Measurements from ENCODE around the gene BHLHE40.

Gene BHLHE40

DNA sequence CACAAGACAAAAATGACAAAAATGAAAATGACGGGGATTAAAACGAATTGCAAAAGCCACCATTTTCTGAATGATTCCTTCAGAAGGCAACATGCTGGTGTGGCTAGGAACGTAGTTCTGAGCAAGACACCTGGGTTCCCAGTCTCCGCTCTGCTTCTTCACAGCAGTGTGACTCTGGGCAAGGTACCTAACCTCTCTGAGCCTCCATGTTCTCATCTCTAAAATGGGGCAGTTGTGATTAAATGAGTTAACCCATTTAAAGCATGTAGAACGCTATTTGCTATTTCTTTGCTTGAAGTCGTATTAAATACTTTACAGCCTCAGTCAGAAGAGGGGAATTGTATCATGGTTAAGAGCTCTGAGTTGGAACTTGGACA is 23.6 kb downstream of the BHLHE40 start:
- no peak for DNase-seq

DNA sequence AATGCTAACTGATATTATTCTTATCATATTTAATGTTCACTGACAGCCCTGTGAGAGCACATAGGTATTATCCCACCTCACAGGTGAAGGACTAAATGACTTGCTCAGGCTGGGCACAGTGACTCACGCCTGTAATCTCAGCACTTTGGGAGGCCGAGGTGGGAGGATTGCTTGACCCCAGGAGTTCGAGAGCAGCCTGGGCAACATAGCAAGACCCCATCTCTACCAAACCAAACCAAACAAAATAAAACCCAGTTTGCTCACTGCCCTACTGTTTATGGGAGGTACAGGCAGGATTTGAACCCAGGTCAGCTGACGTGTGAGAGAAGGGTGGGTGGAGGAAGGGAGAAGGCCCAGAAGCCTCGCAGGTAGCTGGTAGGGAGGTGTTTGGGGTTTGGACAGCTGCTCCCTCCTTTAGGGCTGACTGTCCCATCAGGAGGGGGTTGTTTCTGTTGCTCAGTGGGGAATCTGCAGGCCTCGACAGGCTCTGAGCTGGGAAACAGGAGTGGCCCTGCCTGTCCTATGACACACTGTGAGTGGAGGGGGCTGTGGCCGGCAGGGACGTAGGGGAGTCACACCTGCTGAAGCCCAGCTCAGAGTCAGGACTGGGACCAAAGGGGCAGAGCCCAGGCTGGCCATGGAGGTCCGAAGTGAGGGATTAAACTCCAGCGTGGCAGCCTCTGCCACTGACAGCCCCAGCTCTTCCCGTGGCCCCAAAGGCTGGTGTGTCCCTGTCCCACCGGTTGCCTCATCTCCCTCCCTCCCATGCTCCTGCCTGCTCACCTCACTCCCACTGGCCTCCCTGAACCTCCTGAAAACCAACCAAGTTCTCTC is 25.3 kb downstream of the BHLHE40 start:
- DNase-seq, result no peak

GRCh38 chr3:5005367-5005766 is 26.1 kb downstream of the BHLHE40 start:
- DNase-seq, result no peak

DNA sequence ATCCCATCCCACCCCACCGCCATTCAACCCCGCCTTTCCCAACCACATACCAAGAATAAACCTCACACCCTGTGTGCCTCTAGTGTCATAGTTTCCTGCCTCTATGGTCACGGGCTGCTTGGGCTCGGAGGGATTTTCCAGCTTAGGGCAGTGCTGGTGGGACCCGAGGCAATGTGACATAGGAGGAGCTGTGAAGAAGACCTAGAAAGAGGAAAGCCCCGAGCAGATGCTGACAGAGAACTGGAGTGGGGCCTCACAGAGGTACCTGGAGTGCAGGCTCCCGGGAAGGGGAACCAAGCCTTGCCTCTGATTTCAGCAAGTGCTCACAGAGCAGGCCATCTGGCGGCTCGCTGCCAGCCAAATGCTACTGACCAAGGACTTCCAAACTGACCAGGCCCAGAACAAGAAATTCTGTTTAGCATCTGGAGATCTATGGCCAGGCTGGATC is 27.5 kb downstream of the BHLHE40 start:
- peak; percentile 84 for DNase-seq

DNA sequence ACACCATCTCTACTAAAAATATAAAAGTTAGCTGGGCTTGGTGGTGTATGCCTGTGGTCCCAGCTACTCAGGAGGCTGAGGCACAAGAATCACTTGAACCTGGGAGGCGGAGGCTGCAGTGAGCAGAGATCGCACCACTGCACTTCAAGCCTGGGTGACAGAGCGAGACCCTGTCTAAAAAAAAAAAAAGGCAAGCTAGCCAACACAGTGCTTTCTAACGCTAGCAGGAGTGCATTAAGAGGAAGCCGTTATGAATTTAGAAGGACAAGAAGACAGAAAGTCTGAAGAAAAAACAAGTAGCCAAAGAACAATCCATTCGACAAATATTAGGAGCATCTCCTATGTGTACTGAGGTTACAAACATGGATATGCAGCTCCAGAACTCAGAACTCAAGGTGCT is 28.6 kb downstream of the BHLHE40 start:
- no peak for DNase-seq

GRCh38 chr3:5009506-5010109 is 30.4 kb downstream of the BHLHE40 start:
- no peak for DNase-seq

DNA sequence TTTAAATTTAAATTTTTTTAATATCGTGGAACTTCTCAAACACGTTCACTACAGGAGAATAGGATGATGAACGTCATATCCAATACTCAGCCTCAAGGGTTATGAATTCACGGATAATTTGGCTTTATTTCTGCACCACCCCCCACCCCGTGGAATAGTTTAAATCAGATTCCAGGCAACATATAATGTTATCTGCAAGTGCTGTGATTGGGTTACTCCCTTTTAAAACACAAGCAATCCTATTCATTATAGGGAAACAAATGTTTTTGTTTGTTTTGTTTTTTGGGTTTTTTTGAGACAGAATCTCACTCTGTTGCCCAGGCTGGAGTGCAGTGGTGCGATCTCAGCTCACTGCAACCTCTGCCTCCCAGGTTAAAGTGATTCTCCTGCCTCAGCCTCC is 30.9 kb downstream of the BHLHE40 start:
- DNase-seq, result no peak

GRCh38 chr3:5010706-5011554 is 31.7 kb downstream of the BHLHE40 start:
- no peak for DNase-seq

DNA sequence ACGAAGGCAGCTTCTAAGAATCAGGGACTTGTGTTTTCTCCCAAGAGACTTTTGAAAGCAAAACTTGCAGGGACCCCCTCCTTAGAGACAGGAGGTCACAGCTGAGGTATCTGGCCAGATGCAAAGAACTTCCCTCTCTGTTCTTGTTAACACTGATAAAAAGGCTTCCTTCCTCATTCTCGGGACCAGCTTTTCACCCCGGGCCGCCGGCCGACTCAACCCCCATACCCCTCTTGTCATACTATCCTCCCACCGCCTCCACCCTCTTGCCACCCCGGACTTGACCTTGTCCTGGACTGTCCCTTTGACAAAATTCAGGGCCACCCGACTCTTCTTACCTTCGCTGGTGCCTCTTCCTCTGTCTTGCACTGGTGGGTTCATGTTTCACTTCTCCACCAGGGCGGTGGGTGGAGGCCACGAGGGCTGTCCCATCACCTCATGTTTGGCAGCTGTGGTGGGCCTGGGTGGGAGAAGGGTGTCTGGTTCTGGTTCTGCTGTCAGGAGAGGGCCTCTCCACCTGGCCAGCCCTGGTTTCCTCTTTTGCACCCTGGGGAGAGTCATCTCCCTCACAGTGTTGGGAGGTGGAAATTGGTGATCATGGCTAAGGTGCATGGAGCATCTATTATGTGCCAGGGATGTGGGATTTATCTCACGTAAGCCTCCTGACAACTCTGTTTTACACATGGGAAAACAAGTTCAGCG is 32.5 kb downstream of the BHLHE40 start:
- no peak for DNase-seq

GRCh38 chr3:5012367-5012766 is 33.1 kb downstream of the BHLHE40 start:
- no peak for DNase-seq

DNA sequence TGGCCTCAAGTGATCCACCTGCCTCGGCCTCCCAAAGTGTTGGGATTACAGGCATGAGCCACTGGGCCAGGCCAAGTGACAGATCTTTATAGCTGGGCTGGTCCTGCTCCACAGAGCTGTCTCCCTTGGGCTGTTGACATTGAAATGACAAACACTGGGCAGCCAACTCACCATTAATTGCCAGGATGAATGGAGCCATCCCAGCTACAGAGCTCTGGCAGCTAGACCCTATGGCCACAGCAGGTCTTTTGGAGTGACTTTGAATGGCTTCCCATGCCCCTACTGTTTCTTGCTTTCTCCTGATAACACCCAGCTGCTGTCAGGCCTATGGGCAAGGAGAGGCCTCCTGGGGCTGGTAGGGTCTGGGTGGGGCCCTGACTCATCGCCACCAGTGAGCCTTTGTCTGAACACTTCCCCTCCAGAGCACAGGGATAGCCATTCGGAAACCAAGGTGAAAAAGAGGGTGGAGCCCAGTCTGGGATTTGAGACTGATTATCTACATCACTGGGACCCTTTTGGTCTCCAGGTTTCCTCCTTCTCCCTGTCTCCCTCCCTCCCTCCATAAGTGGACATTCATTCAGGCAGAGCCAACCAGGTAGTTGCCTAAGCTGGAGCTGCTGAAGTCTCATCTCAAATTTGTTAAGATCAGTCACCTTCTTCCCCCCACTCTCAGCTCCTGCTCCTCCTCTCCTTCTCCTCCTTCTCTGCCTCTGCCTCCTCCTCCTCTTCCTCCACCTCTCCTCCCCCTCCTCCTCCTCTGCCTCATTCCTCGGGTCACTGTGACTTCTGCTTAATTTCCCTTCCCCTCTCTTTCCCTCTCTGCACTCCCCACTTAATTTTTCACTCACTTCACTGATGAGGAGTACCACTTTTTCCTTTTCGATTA is 34.0 kb downstream of the BHLHE40 start:
- DNase-seq, result no peak

DNA sequence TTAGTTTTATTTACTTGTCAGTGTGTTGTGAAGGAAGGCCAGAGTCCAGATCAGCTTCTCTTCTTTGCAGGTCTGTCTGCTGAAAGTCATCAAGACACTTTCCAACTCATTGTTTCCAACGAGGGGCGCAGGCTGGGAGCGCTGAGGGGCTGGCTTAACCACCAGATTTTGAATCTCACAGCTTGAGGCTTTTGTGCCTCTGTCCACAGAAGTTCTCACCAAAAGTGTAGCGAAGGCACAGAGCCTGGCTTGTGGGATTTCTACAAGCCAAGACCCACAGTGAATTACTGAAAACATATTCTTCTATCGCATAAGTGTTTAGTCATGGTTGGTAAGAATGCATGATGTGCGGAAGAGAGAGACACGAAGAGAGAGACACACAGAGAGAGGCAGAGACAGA is 35.2 kb downstream of the BHLHE40 start:
- no peak for DNase-seq

GRCh38 chr3:5015056-5015455 is 35.8 kb downstream of the BHLHE40 start:
- no peak for DNase-seq

GRCh38 chr3:5016211-5017161 is 37.2 kb downstream of the BHLHE40 start:
- peak; percentile 31 for DNase-seq

GRCh38 chr3:5017925-5018531 is 38.8 kb downstream of the BHLHE40 start:
- no peak for DNase-seq

DNA sequence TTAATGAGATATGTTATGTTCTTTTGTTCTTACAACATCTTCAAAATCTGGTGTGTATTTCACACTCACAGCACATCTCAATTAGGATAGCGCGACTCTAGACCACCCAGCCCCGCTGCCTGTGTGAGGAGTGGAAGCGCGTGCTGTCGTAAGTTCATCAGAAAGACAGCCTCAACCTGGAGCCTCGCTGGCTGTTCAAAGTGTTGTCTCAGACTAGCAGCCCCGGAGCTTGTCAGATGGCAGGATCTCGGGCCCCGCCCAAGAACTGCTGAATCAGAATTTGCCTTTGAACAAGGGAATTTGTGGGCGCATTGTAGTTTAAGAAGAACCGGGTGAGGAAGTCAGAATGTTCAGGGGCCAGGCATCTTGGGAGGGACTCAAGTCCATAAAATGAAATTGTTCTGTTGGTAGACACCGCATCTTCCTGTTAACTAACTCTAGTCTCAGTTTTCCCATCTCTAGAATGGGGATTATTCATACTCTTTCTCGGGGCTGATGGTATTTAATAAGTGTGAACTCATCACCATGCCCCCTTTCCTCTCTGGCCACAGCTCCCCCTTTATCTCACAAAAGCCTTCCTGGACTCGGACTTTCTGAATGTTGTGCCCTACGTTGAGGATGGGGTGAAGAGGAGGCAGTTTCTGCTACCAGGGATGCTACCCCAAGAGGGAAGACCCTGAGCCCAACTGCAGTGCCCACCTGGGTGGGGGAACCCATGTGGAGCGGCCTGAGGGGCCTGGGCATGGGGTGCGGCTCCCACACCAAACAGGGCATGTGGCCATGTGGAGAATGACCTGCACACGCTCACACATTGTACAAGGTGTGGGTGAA is 40.4 kb downstream of the BHLHE40 start:
- DNase-seq, result peak; percentile 85

DNA sequence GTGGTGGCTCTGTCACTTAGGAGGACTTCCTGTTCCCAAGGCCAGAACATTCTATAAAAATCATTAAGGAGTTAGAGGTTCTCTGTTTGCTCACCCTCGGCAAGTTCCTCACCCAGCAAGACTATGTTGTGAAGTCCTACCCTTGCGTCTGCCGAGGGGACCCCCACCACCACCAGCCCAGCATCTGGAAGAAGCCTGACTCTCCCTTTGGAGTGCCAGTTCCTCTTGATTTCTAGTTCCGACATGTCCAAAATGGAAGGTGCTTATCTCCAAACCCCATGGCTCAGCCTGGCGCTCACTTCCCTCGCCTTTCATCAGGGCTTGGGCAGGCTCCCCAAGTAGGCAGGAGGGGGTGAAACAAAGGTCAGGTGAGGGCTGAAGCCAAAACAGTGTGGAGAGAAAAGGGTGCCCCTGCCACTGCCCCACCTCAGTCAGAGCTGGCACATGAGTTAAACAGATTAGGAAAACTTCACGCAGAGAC is 41.0 kb downstream of the BHLHE40 start:
- DNase-seq, result no peak

DNA sequence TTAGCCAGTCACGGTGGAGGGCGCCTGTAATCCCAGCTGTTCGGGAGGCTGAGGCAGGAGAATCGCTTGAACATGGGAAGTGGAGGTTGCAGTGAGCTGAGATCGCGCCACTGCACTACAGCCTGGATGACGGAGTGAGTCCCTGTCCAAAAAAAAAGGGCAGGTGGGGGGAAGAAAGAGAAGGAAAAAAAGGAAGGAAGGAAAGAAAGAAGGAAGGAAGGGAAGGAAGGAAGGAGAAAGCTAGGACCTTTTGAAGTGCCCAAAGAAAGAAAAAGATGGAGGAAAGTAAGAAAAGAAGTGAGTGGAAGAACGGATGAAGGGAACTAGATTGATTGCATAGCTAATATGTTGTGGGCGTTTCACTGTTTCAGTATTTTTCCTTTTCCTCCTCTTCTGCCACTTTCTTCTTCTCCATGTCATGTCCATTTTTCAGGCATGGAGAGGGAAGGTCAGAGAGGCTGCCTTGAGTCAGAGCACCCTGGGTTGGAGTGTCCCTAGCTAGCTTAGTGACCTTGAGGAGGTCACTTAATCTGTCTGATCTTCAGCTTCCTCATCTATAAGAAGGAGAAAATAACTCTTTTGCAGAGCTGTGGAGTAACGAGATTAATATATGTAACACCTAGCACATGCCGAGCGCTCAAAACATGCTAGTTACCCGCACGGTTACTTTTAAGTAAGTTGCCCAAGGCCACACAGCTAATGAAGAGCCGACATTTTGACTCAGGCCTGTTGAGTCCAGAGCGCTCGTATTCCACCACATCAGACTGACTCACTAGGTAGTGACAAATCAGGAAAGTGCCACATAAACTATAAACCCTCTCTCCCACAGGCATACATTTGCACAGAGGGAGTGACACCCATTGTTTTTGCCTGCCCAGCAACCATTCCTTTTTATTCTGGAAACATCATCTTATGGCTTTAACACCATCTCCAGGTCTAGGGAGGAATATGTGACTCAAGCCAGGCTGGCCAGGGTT is 42.2 kb downstream of the BHLHE40 start:
- DNase-seq, result peak; percentile 57

Data from stimulated activated CD4-positive, alpha-beta T cell treated with anti-CD3 and anti-CD28 coated beads, Interleukin-15, amount 100 ng/mL, for 24 hours (primary cell).